Uterus (tissue), 4 donors: Measurements from ENCODE around the gene SLC2A9. TPM values are rescaled to one million over a fixed set of nuclear protein-coding genes. Genes with fewer than 3 reads are reported as not detected.

ENCODE experiments used
- DNase-seq, 2 donors: peaks; one replicate each; pipeline ENCODE4 v3.0.0-alpha.2; 2019 to 2020
- H3K27ac ChIP-seq, 2 donors: fragments of 200-600 bp; sonication (generic); 1 replicate in 1 of 2; 2 replicates in 1 of 2; pipeline ENCODE4 v1.5.1; 2016 to 2018
- H3K27me3 ChIP-seq, 2 donors: fragments of 200-600 bp; sonication (generic); one replicate each; pipeline ENCODE4 v1.5.1; 2018 to 2019; ENCODE audit warnings: control low read depth in 1 of 2
- H3K36me3 ChIP-seq, 2 donors: fragments of 200-600 bp; sonication (generic); one replicate each; pipeline ENCODE4 v1.5.1; 2019; ENCODE audit warnings: control low read depth in 1 of 2
- H3K4me1 ChIP-seq, 2 donors: fragments of 200-600 bp; sonication (generic); one replicate each; pipeline ENCODE4 v1.5.1; 2018 to 2019; ENCODE audit warnings: control low read depth in 1 of 2
- H3K4me3 ChIP-seq, 2 donors: fragments of 200-600 bp; sonication (generic); 1 replicate in 1 of 2; 2 replicates in 1 of 2; pipeline ENCODE4 v1.5.1; 2018 to 2019; ENCODE audit warnings: mild to moderate bottlenecking in 1 of 2
- H3K9me3 ChIP-seq, 2 donors: fragments of 200-600 bp; sonication (generic); one replicate each; pipeline ENCODE4 v1.5.1; 2019; ENCODE audit warnings: control low read depth in 1 of 2
- CTCF ChIP-seq, 4 experiments: fragments of 200-600 bp in 2 of 4; fragments of 450-650 bp in 2 of 4; sonication (generic) in 2 of 4; IDR thresholded peaks; one replicate each; pipeline ENCODE4 v1.5.1; 2016 to 2019; ENCODE audit warnings: antibody characterized with exemption in 4 of 4, mild to moderate bottlenecking in 2 of 4, moderate library complexity in 1 of 4
- POLR2A ChIP-seq, 2 donors: fragments of 450-650 bp; IDR thresholded peaks; one replicate each; pipeline ENCODE4 v1.6.1; 2016; ENCODE audit warnings: antibody characterized with exemption in 2 of 2, mild to moderate bottlenecking in 1 of 2, moderate library complexity in 1 of 2
- intact Hi-C: fragments of 100-400 bp; cut with DNase I; formaldehyde crosslinking; loops from one replicate; pipeline ENCODE4 v1.15.1; 2023; ENCODE audit warnings: low total_unique reads
- total RNA-seq, 4 donors: library from RNA; depleted of rRNA in 3 of 4; stranded (reverse); fragments of >200 nt in 3 of 4; gene quantifications; one replicate each; pipeline versions ENCODE4 v1.1.0 to v1.2.4, GENCODE V29; 2014 to 2023
- donor health status: DM: yes; HTN: yes; CAD: no.

Gene SLC2A9
- total RNA-seq, 4 donors from 2014 or later, result 0.51 to 9.3 (median 7.1) TPM

- no peak for TF ChIP-seq POLR2A (IDR thresholded peaks at IDR 0.05)
- TF ChIP-seq CTCF (IDR thresholded peaks at IDR 0.05), result no peak
- no peak overlapping the region for H3K27ac ChIP-seq
- H3K36me3 ChIP-seq, result no peaks in the 10 kb centered on the region
- no peak overlapping the region for H3K4me3 ChIP-seq
- no peaks in the 10 kb centered on the region for H3K27me3 ChIP-seq
- no peak for DNase-seq
- intact Hi-C loops, result no loop called here
- no peaks in the 10 kb centered on the region for H3K9me3 ChIP-seq
- H3K4me1 ChIP-seq, result no peaks in the 10 kb centered on the region
Observed at GRCh38 chr4:9989918-9990635, 31.2 kb downstream of the SLC2A9 start.

GRCh38 chr4:9988933-9989332 is 32.4 kb downstream of the SLC2A9 start:
- H3K9me3 ChIP-seq, result no peaks in the 10 kb centered on the region
- no peak for DNase-seq
- intact Hi-C loops, result no loop called here
- no peak overlapping the region for H3K27ac ChIP-seq
- TF ChIP-seq CTCF (IDR thresholded peaks at IDR 0.05) (no peak), POLR2A (IDR thresholded peaks at IDR 0.05) (no peak)
- H3K36me3 ChIP-seq, result no peaks in the 10 kb centered on the region
- H3K4me1 ChIP-seq, result no peaks in the 10 kb centered on the region
- no peak overlapping the region for H3K4me3 ChIP-seq
- no peaks in the 10 kb centered on the region for H3K27me3 ChIP-seq

GRCh38 chr4:9988363-9988749 is 32.9 kb downstream of the SLC2A9 start:
- Histone ChIP-seq H3K27ac (no peak overlapping the region), H3K36me3 (no peaks in the 10 kb centered on the region), H3K4me3 (no peak overlapping the region), H3K9me3 (no peaks in the 10 kb centered on the region), H3K4me1 (no peaks in the 10 kb centered on the region), H3K27me3 (no peaks in the 10 kb centered on the region)
- TF ChIP-seq POLR2A (IDR thresholded peaks at IDR 0.05) (no peak), CTCF (IDR thresholded peaks at IDR 0.05) (no peak)
- no peak for DNase-seq
- intact Hi-C loops, result no loop called here

- intact Hi-C loops, result no loop called here
- no peaks in the 10 kb centered on the region for H3K4me1 ChIP-seq
Observed at GRCh38 chr4:9987749-9988362, 33.4 kb downstream of the SLC2A9 start.

More at GRCh38 chr4:9987749-9988362, 33.4 kb downstream of the SLC2A9 start:
- Histone ChIP-seq H3K27ac (no peak overlapping the region), H3K9me3 (no peaks in the 10 kb centered on the region), H3K27me3 (no peaks in the 10 kb centered on the region), H3K4me3 (no peak overlapping the region), H3K36me3 (no peaks in the 10 kb centered on the region)
- TF ChIP-seq POLR2A (IDR thresholded peaks at IDR 0.05), result no peak
- TF ChIP-seq CTCF (IDR thresholded peaks at IDR 0.05), result no peak
- DNase-seq, result no peak
